ENCODE data around the gene GSAP. TPM values are rescaled to one million over a fixed set of nuclear protein-coding genes. Genes with fewer than 3 reads are reported as not detected.

Gene GSAP
- total RNA-seq, 4 donors from 2014 or later = 6.8 to 11.4 (median 9.3) TPM

- no peak for DNase-seq (ENCODE audit: low spot score in 2 of 2)
- intact Hi-C loops (cut with DNase I; ENCODE audit: low total_unique reads) = no loop called here
- no peak for TF ChIP-seq POLR2A (IDR thresholded peaks at IDR 0.05)
- TF ChIP-seq, protein P1, sequence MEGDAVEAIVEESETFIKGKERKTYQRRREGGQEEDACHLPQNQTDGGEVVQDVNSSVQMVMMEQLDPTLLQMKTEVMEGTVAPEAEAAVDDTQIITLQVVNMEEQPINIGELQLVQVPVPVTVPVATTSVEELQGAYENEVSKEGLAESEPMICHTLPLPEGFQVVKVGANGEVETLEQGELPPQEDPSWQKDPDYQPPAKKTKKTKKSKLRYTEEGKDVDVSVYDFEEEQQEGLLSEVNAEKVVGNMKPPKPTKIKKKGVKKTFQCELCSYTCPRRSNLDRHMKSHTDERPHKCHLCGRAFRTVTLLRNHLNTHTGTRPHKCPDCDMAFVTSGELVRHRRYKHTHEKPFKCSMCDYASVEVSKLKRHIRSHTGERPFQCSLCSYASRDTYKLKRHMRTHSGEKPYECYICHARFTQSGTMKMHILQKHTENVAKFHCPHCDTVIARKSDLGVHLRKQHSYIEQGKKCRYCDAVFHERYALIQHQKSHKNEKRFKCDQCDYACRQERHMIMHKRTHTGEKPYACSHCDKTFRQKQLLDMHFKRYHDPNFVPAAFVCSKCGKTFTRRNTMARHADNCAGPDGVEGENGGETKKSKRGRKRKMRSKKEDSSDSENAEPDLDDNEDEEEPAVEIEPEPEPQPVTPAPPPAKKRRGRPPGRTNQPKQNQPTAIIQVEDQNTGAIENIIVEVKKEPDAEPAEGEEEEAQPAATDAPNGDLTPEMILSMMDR (IDR thresholded peaks at IDR 0.05) = no peak
- WGBS, 2 donors = 80 to 83% methylated on average over 5 of the region's 5 CpGs
- no peak overlapping the region for H3K4me3 ChIP-seq (ENCODE audit: low read depth, poor library complexity, severe bottlenecking)
Observed at GRCh38 chr7:77427996-77428603, 12.0 kb upstream of the GSAP start.

DNA sequence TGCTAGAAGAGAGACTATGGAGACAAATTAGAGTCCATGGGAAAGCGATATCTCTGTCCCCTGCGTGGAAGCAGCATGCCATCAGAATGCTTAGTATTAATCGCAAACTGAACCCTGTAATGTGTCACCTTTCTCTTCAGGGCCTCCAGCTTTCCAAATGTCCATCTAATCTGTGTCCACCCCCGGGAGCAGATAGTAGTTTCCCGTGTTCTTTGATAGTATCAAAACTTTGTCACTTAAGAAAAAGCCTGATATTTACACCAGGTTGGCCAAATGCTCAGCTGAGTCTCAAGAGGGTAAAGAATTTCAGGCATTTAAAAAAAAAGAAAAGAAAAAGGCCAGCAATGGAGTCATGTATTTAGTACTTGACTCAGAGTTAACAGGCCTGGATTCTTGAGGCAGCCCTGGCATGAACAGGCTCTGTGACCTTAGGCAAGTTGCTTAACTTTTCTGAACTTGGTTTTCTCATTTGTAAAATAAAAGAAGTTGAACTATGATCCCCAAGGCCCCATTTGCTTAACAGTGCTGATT is 10.4 kb upstream of the GSAP start:
- 88% methylated on average over 5 of the region's 5 CpGs for WGBS, 2 donors
- DNase-seq (ENCODE audit: low spot score in 2 of 2) = no peak
- intact Hi-C loops (cut with DNase I; ENCODE audit: low total_unique reads) = no loop called here
- no peak overlapping the region for H3K4me3 ChIP-seq (ENCODE audit: low read depth, poor library complexity, severe bottlenecking)
- no peak for TF ChIP-seq POLR2A (IDR thresholded peaks at IDR 0.05)
- TF ChIP-seq, protein P1 (IDR thresholded peaks at IDR 0.05) = no peak

- intact Hi-C loops (cut with DNase I; ENCODE audit: low total_unique reads) = no loop called here
- 69 to 80% methylated on average over 5 of the region's 5 CpGs for WGBS, 2 donors
- TF ChIP-seq, protein P1 (IDR thresholded peaks at IDR 0.05) = no peak
- TF ChIP-seq POLR2A (IDR thresholded peaks at IDR 0.05) = no peak
- no peak for DNase-seq (ENCODE audit: low spot score in 2 of 2)
- no peak overlapping the region for H3K4me3 ChIP-seq (ENCODE audit: low read depth, poor library complexity, severe bottlenecking)
Observed at GRCh38 chr7:77426052-77426404, 9.9 kb upstream of the GSAP start.

DNA sequence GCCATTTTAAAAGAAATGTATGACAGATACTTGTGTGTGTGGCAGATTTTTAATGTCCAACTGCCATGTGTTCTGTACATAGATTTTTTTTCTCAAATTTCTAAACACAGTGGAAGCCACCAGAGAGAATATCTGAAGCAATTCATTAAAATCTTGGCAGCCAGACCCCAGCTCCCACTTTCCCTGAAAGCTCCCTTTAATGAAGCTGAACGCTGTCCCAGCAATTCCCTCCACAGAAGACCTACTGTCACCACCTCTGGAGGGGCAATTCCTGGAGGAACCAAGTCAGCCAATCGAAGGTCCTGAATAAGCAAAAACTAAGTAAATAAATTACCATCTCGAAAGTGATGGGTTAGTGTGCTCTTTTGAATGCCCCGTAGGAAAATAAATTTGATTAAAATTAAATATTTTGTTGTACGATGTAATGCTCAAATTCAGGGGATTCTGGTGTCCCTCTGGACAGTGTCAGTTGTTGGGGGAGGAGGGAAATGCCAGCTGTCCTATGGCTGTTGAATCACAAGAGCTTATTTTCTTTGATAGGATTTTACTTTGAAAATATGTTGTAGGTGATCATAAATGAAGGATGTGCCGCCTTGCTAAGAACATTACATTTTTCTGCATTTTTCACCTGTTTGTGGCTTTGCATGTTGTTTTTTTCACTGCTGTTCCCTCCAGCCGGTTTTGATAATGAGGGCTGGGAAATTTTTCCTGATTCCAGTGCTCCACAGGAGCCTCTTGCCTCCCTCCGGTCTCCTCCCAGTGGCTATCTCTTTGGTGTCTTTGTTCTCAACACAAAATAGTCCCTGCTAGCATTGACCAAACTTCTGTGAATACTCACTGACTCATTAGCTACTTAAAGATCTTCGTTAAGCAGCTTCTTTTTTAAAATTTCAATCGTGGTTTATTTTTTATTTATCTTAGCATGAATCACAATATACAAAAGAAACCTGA is 9.2 kb upstream of the GSAP start:
- DNase-seq (ENCODE audit: low spot score in 2 of 2) = no peak
- intact Hi-C loops (cut with DNase I; ENCODE audit: low total_unique reads) = no loop called here
- WGBS, 2 donors = 65% methylated on average over 10 of the region's 10 CpGs
- H3K4me3 ChIP-seq (ENCODE audit: low read depth, poor library complexity, severe bottlenecking) = no peak overlapping the region
- TF ChIP-seq, protein P1 (IDR thresholded peaks at IDR 0.05) = no peak
- no peak for TF ChIP-seq POLR2A (IDR thresholded peaks at IDR 0.05)

DNA sequence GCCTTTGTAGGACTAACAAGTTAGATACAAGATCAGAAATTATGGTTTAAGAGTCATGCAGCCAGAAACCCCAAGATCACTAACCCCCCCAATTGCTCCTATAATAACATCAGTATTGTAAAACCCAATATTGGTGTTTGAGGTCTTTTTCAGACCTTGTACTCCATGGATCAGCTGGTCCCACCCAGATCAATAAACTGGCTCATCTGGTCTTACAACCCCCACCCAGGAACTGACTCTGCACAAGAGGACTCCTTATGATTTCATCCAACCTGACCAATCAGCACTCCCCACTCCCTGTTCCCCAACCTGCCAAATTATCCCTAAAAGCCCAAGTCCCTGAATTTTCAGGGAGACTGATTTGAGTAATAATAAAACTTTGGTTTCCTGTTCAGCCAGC is 6.4 kb upstream of the GSAP start:
- H3K4me3 ChIP-seq (ENCODE audit: low read depth, poor library complexity, severe bottlenecking) = no peak overlapping the region
- no peak for DNase-seq (ENCODE audit: low spot score in 2 of 2)
- intact Hi-C loops (cut with DNase I; ENCODE audit: low total_unique reads) = no loop called here
- TF ChIP-seq POLR2A (IDR thresholded peaks at IDR 0.05) = no peak
- TF ChIP-seq, protein P1 (IDR thresholded peaks at IDR 0.05) = no peak

Measured in lower leg skin (tissue), 4 donors.